CD14-positive monocyte (primary cell): Measurements from ENCODE around the gene SH2D2A. TPM values are rescaled to one million over a fixed set of nuclear protein-coding genes. Genes with fewer than 3 reads are reported as not detected.
A peak's percentile ranks its signal among the peaks of the same experiment; 100 is the strongest.

Experiments used
- DNase-seq, 3 donors: peaks; one replicate each; pipeline ENCODE4 v3.0.0-alpha.2; 2011 to 2022
- H2AFZ ChIP-seq: 2 replicates; pipeline ENCODE4 v1.6.0; 2012; ENCODE audit warnings: mild to moderate bottlenecking, low read depth, low read length, inconsistent platforms; ENCODE audit not compliant: insufficient read depth, poor library complexity, severe bottlenecking
- H3K27ac ChIP-seq, 2 donors: 1 replicate in 1 of 2; 2 replicates in 1 of 2; pipeline ENCODE4 v1.5.1; 2012 to 2013; ENCODE audit warnings: low read length in 2 of 2, control low read depth in 1 of 2, inconsistent platforms in 1 of 2, low read depth in 1 of 2, mild to moderate bottlenecking in 1 of 2
- H3K27me3 ChIP-seq, 2 donors: one replicate each; pipeline versions ENCODE4 v1.6.0 to v1.6.1; 2011 to 2013; ENCODE audit warnings: low read length in 2 of 2; ENCODE audit not compliant: control insufficient read depth in 2 of 2, insufficient read depth in 2 of 2
- H3K36me3 ChIP-seq, 2 donors: replicated peaks in 1 of 2; 1 replicate in 1 of 2; 2 replicates in 1 of 2; pipeline versions ENCODE4 v1.5.1 to v1.6.1; 2012 to 2013; ENCODE audit warnings: low read length in 2 of 2, control low read depth in 1 of 2, inconsistent platforms in 1 of 2, mild to moderate bottlenecking in 1 of 2; ENCODE audit not compliant: insufficient read depth in 2 of 2, control insufficient read depth in 1 of 2
- H3K4me1 ChIP-seq, 2 donors: 1 replicate in 1 of 2; 2 replicates in 1 of 2; pipeline versions ENCODE4 v1.5.1 to v1.6.1; 2012 to 2013; ENCODE audit warnings: low read length in 2 of 2, control low read depth in 1 of 2, inconsistent platforms in 1 of 2, mild to moderate bottlenecking in 1 of 2, moderate library complexity in 1 of 2; ENCODE audit not compliant: insufficient read depth in 2 of 2, control insufficient read depth in 1 of 2
- H3K4me2 ChIP-seq: replicated peaks from 2 replicates; pipeline ENCODE3; 2012; ENCODE audit warnings: low read length, moderate library complexity, mild to moderate bottlenecking; ENCODE audit not compliant: poor library complexity, severe bottlenecking; ENCODE audit errors: extremely low read depth
- H3K4me3 ChIP-seq, 3 experiments: fragments of 200-600 bp in 1 of 3; sonication (generic) in 1 of 3; replicated peaks in 1 of 3; 1 replicate in 2 of 3; 2 replicates in 1 of 3; pipeline ENCODE4 v1.5.1; 2011 to 2013; ENCODE audit warnings: low read length in 3 of 3, mild to moderate bottlenecking in 3 of 3, control low read depth in 2 of 3, low read depth in 2 of 3, inconsistent platforms in 1 of 3, moderate library complexity in 1 of 3
- H3K79me2 ChIP-seq: 2 replicates; pipeline ENCODE4 v1.6.0; 2012; ENCODE audit warnings: mild to moderate bottlenecking, control low read depth, inconsistent platforms, low read length, moderate library complexity; ENCODE audit not compliant: insufficient read depth
- H3K9ac ChIP-seq: 2 replicates; pipeline ENCODE4 v1.6.0; 2017; ENCODE audit warnings: low read length, mild to moderate bottlenecking; ENCODE audit not compliant: insufficient read depth, poor library complexity, severe bottlenecking
- H3K9me3 ChIP-seq, 2 donors: replicated peaks in 1 of 2; 1 replicate in 1 of 2; 2 replicates in 1 of 2; pipeline versions ENCODE4 v1.5.1 to v1.6.1; 2012 to 2013; ENCODE audit warnings: low read length in 2 of 2, control low read depth in 1 of 2; ENCODE audit not compliant: control insufficient read depth in 1 of 2, insufficient read depth in 1 of 2
- H4K20me1 ChIP-seq: 2 replicates; pipeline ENCODE4 v1.6.0; 2012; ENCODE audit warnings: mild to moderate bottlenecking, low read length, control low read depth, moderate library complexity; ENCODE audit not compliant: insufficient read depth
- H3K27ac Mint-ChIP-seq, 7 donors: one replicate each; pipeline ENCODE4 v1.8.0; 2020; ENCODE audit warnings: mild to moderate bottlenecking in 7 of 7, mixed read lengths in 7 of 7, moderate library complexity in 6 of 7, inconsistent platforms in 2 of 7
- H3K27me3 Mint-ChIP-seq, 3 donors: one replicate each; pipeline ENCODE4 v1.8.0; 2021 to 2022; ENCODE audit warnings: low read depth in 3 of 3, mild to moderate bottlenecking in 3 of 3, mixed read lengths in 3 of 3, moderate library complexity in 3 of 3, inconsistent platforms in 1 of 3
- H3K36me3 Mint-ChIP-seq, 2 donors: one replicate each; pipeline ENCODE4 v1.8.0; 2020; ENCODE audit warnings: mixed read lengths in 2 of 2, inconsistent platforms in 1 of 2, mild to moderate bottlenecking in 1 of 2
- H3K4me1 Mint-ChIP-seq: one replicate; pipeline ENCODE4 v1.8.0; 2020; ENCODE audit warnings: mild to moderate bottlenecking, mixed read lengths
- H3K4me3 Mint-ChIP-seq, 2 donors: one replicate each; pipeline ENCODE4 v1.8.0; 2020; ENCODE audit warnings: mild to moderate bottlenecking in 2 of 2, mixed read lengths in 2 of 2, moderate library complexity in 1 of 2
- H3K9me3 Mint-ChIP-seq, 7 donors: one replicate each; pipeline ENCODE4 v1.8.0; 2020 to 2022; ENCODE audit warnings: mixed read lengths in 7 of 7, mild to moderate bottlenecking in 6 of 7, moderate library complexity in 6 of 7, inconsistent platforms in 2 of 7
- WGBS: methylation state at CpG from one replicate; pipeline ENCODE4 v1.1.5; 2013; ENCODE audit warnings: missing lambda C conversion rate; ENCODE audit not compliant: insufficient coverage; 5-methylcytosine and 5-hydroxymethylcytosine counted together
- intact Hi-C, 2 donors: fragments of 100-400 bp; cut with micrococcal nuclease; formaldehyde crosslinking; loops; one replicate each; pipeline versions ENCODE4 v1.15.0 to v1.15.1; 2023
- polyA plus RNA-seq, 3 donors: library from polyadenylated mRNA; depleted of rRNA in 1 of 3; unstranded in 2 of 3; stranded (reverse) in 1 of 3; fragments of 300-500 nt in 2 of 3; fragments of >200 nt in 1 of 3; fragmentation: Illumina TruSeq in 2 of 3; gene quantifications; 1 replicate in 2 of 3; 2 replicates in 1 of 3; pipeline ENCODE4 v1.2.3, GENCODE V29; 2012 to 2021
- TF ChIP-seq, protein P1 (sequence below): fragments of 200-600 bp; IDR thresholded peaks from one replicate; pipeline ENCODE4 v1.8.0; 2022; ENCODE audit warnings: antibody characterized with exemption, mild to moderate bottlenecking

The SH2D2A gene
- polyA plus RNA-seq, 3 donors = 0.17 to 0.20 TPM; not detected in 1

GRCh38 chr1:156785458-156785857, 31.2 kb downstream of the SH2D2A start:
- WGBS = no CpG with 5 or more reads among the region's 6 CpGs
- H3K27me3 ChIP-seq = no peaks in the 10 kb centered on the region
- Mint-ChIP-seq H3K27ac (no peak overlapping the region), H3K9me3 (peaks cover 0 to 3% (median 0%) of the 10 kb centered on the region in 7 donors), H3K27me3 (no peaks in the 10 kb centered on the region), H3K4me3 (no peak overlapping the region), H3K4me1 (peaks cover 4% of the 10 kb centered on the region), H3K36me3 (peaks cover 74 to 95% of the 10 kb centered on the region in 2 donors)
- H4K20me1 ChIP-seq = peaks cover 48% of the 10 kb centered on the region
- no peak for DNase-seq
- H3K36me3 ChIP-seq = peaks cover 57 to 94% of the 10 kb centered on the region in 2 donors
- no peak overlapping the region for H3K27ac ChIP-seq
- H3K79me2 ChIP-seq = peaks cover 30% of the 10 kb centered on the region
- TF ChIP-seq, protein P1, sequence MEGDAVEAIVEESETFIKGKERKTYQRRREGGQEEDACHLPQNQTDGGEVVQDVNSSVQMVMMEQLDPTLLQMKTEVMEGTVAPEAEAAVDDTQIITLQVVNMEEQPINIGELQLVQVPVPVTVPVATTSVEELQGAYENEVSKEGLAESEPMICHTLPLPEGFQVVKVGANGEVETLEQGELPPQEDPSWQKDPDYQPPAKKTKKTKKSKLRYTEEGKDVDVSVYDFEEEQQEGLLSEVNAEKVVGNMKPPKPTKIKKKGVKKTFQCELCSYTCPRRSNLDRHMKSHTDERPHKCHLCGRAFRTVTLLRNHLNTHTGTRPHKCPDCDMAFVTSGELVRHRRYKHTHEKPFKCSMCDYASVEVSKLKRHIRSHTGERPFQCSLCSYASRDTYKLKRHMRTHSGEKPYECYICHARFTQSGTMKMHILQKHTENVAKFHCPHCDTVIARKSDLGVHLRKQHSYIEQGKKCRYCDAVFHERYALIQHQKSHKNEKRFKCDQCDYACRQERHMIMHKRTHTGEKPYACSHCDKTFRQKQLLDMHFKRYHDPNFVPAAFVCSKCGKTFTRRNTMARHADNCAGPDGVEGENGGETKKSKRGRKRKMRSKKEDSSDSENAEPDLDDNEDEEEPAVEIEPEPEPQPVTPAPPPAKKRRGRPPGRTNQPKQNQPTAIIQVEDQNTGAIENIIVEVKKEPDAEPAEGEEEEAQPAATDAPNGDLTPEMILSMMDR = no peak
- no peak overlapping the region for H3K9ac ChIP-seq
- intact Hi-C loops = no loop called here
- no peak overlapping the region for H2AFZ ChIP-seq
- no peaks in the 10 kb centered on the region for H3K4me1 ChIP-seq
- H3K9me3 ChIP-seq = no peaks in the 10 kb centered on the region
- no peak overlapping the region for H3K4me3 ChIP-seq
- H3K4me2 ChIP-seq = no peak overlapping the region

- H4K20me1 ChIP-seq = peaks cover 76% of the 10 kb centered on the region
- H3K4me1 ChIP-seq = no peaks in the 10 kb centered on the region
- H3K9ac ChIP-seq = no peak overlapping the region
- no peak overlapping the region for H3K4me3 Mint-ChIP-seq
- no peaks in the 10 kb centered on the region for H3K27me3 Mint-ChIP-seq
- peaks cover 0 to 3% (median 0%) of the 10 kb centered on the region in 7 donors for H3K9me3 Mint-ChIP-seq
- peak overlapping the region in 1 of 7 donors; percentile 31 for H3K27ac Mint-ChIP-seq
- no peak overlapping the region for H2AFZ ChIP-seq
- peaks cover 46 to 69% of the 10 kb centered on the region in 2 donors for H3K36me3 ChIP-seq
- peak overlapping the region in 1 of 2 donors; percentile 16 for H3K27ac ChIP-seq
- no peak overlapping the region for H3K4me2 ChIP-seq
- DNase-seq = no peak
- H3K27me3 ChIP-seq = no peaks in the 10 kb centered on the region
- TF ChIP-seq, protein P1 = no peak
- peaks cover 55% of the 10 kb centered on the region for H3K79me2 ChIP-seq
- H3K4me3 ChIP-seq = no peak overlapping the region
- intact Hi-C loops = no loop called here
- peaks cover 7% of the 10 kb centered on the region for H3K4me1 Mint-ChIP-seq
- H3K9me3 ChIP-seq = no peaks in the 10 kb centered on the region
- H3K36me3 Mint-ChIP-seq = peaks cover 53 to 66% of the 10 kb centered on the region in 2 donors
Measured at GRCh38 chr1:156781585-156782186, 35.0 kb downstream of the SH2D2A start.
